ENCODE data around the gene ARID1B.

- TF ChIP-seq, protein P1, sequence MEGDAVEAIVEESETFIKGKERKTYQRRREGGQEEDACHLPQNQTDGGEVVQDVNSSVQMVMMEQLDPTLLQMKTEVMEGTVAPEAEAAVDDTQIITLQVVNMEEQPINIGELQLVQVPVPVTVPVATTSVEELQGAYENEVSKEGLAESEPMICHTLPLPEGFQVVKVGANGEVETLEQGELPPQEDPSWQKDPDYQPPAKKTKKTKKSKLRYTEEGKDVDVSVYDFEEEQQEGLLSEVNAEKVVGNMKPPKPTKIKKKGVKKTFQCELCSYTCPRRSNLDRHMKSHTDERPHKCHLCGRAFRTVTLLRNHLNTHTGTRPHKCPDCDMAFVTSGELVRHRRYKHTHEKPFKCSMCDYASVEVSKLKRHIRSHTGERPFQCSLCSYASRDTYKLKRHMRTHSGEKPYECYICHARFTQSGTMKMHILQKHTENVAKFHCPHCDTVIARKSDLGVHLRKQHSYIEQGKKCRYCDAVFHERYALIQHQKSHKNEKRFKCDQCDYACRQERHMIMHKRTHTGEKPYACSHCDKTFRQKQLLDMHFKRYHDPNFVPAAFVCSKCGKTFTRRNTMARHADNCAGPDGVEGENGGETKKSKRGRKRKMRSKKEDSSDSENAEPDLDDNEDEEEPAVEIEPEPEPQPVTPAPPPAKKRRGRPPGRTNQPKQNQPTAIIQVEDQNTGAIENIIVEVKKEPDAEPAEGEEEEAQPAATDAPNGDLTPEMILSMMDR (IDR thresholded peaks at IDR 0.05) = no peak
- no peak for TF ChIP-seq POLR2A (IDR thresholded peaks at IDR 0.05)
Measured at GRCh38 chr6:156904176-156904967, 127.2 kb downstream of the ARID1B start.

Data from adrenal gland (tissue), 5 donors.